NOMO-1 treated with dmso at 0.1 percent for 144 hours (cell line): ENCODE results near the gene MYO10.
"Not testable (repeated sequence)": the region's sequence is repeated elsewhere in the genome, so short reads cannot be mapped to it uniquely, and the experiment has no call there.

Experiments used
- DNase-seq: peaks from one replicate; lab custom pipeline; 2025; ENCODE audit not compliant: unreplicated experiment; lab: John Stamatoyannopoulos, UW

The MYO10 gene

GRCh38 chr5:16936150-16936988, at the start of gene MYO10:
Gene MYO10 (minus strand): TSS chr5:16936288. CDS start chr5:16935808, 480 bp downstream.
- peak; percentile 73 for DNase-seq

- DNase-seq = not testable (repeated sequence)
Measured at GRCh38 chr5:16985304-16985703, 49.2 kb upstream of the MYO10 start.

- DNase-seq = no peak
Measured at GRCh38 chr5:16983972-16984371, 47.9 kb upstream of the MYO10 start.

- no peak for DNase-seq
Measured at GRCh38 chr5:16983022-16983639, 47.0 kb upstream of the MYO10 start.

GRCh38 chr5:16981700-16982099, 45.6 kb upstream of the MYO10 start:
- DNase-seq = no peak

- DNase-seq = no peak
Measured at GRCh38 chr5:16980983-16981382, 44.9 kb upstream of the MYO10 start.

- DNase-seq = no peak
Measured at GRCh38 chr5:16978296-16978695, 42.2 kb upstream of the MYO10 start.

- DNase-seq = no peak
Measured at GRCh38 chr5:16976625-16977008, 40.5 kb upstream of the MYO10 start.

- DNase-seq = peak; percentile 90
Measured at GRCh38 chr5:16975950-16976624, 40.0 kb upstream of the MYO10 start.

- no peak for DNase-seq
Measured at GRCh38 chr5:16974981-16975380, 38.9 kb upstream of the MYO10 start.

- no peak for DNase-seq
Measured at GRCh38 chr5:16970826-16971225, 34.7 kb upstream of the MYO10 start.

- DNase-seq = no peak
Measured at GRCh38 chr5:16970260-16970659, 34.2 kb upstream of the MYO10 start.

- no peak for DNase-seq
Measured at GRCh38 chr5:16965581-16965980, 29.5 kb upstream of the MYO10 start.

GRCh38 chr5:16963821-16964220, 27.7 kb upstream of the MYO10 start:
- DNase-seq = no peak

GRCh38 chr5:16961131-16961530, 25.0 kb upstream of the MYO10 start:
- no peak for DNase-seq

- no peak for DNase-seq
Measured at GRCh38 chr5:16957304-16958196, 21.5 kb upstream of the MYO10 start.

- peak; percentile 17 for DNase-seq
Measured at GRCh38 chr5:16953729-16954128, 17.6 kb upstream of the MYO10 start.

GRCh38 chr5:16952968-16953671, 17.0 kb upstream of the MYO10 start:
- no peak for DNase-seq

GRCh38 chr5:16946725-16947124, 10.6 kb upstream of the MYO10 start:
- DNase-seq = no peak

GRCh38 chr5:16944816-16945562, 8.9 kb upstream of the MYO10 start:
- DNase-seq = no peak
